GM18867 (cell line): ENCODE data around the gene TAL1.

Experiments
- ATAC-seq: cut with Tn5 transposase; IDR thresholded peaks from one replicate; pipeline ENCODE4 v1.9.1; 2021; ENCODE audit warnings: mild to moderate bottlenecking, moderate library complexity; ENCODE audit not compliant: unreplicated experiment

Gene TAL1

DNA sequence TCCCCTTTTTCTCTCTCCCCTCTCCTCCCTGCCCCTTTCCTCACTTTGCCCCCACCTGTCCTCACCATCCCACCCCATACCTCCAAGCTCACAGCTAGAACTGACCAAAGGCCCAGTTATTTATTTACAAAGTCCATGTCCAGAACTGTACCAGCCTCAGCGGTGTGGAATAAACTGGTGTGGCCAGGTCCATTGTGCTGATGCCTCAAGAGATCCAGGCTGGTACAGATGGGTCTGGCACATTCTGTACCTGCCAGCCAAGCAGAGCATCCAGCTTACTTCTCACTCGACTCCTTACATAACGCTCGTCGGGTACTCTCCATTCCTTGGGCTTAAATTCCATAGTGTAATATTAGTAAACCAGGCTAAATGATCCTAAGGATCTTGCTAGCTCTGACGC lies 54.0 kb downstream of the TAL1 start:
- ATAC-seq: no peak

GRCh38 chr1:47175227-47175934 lies 56.6 kb downstream of the TAL1 start:
- peak; percentile 42 for ATAC-seq

- no peak for ATAC-seq
These were observed 57.4 kb downstream of the TAL1 start for GRCh38 chr1:47174656-47175020.

DNA sequence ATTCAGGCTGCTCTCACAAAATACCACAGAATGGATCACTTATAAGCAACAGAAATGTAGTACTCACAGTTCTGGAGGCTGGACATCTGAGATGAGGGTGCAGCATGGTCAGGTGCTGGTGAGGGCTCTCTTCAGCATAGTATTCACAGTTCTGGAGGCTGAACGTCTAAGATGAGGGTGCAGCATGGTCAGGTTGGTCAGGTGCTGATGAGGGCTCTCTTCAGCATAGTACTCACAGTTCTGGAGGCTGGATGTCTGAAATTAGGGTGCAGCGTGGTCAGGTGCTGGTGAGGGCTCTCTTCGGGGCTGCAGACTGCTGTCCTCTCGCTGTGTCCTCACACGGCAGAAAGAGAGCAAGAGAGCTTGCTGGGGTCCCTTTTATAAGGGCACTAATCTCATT lies 59.2 kb downstream of the TAL1 start:
- ATAC-seq: no peak
